GM19372 (cell line): ENCODE data around the gene UGP2.
A peak's percentile ranks its signal among the peaks of the same experiment; 100 is the strongest.
"Not testable (repeated sequence)": the region's sequence is repeated elsewhere in the genome, so short reads cannot be mapped to it uniquely, and the experiment has no call there.

Experiments
- ATAC-seq: cut with Tn5 transposase; IDR thresholded peaks from one replicate; pipeline ENCODE4 v1.9.1; 2021; ENCODE audit warnings: mild to moderate bottlenecking, low read depth, moderate library complexity; ENCODE audit not compliant: unreplicated experiment

The UGP2 gene

GRCh38 chr2:63888490-63889402 is 47.0 kb downstream of the UGP2 start:
- peak; percentile 79 for ATAC-seq

- ATAC-seq: no peak
Measured at GRCh38 chr2:63890678-63891077, 49.0 kb downstream of the UGP2 start.

- no peak for ATAC-seq
Measured at GRCh38 chr2:63891488-63892030, 49.9 kb downstream of the UGP2 start.

- no peak for ATAC-seq
Measured at GRCh38 chr2:63893163-63893562, 51.5 kb downstream of the UGP2 start.

GRCh38 chr2:63894167-63894566 is 52.5 kb downstream of the UGP2 start:
- no peak for ATAC-seq

GRCh38 chr2:63898839-63899238 is 57.1 kb downstream of the UGP2 start:
- ATAC-seq: no peak

- no peak for ATAC-seq
Measured at GRCh38 chr2:63899639-63900038, 57.9 kb downstream of the UGP2 start.

- no peak for ATAC-seq
Measured at GRCh38 chr2:63902149-63902548, 60.5 kb downstream of the UGP2 start.

- ATAC-seq: no peak
Measured at GRCh38 chr2:63903003-63903402, 61.3 kb downstream of the UGP2 start.

GRCh38 chr2:63914311-63914710 is 72.6 kb downstream of the UGP2 start:
- no peak for ATAC-seq

GRCh38 chr2:63926815-63927214 is 85.1 kb downstream of the UGP2 start:
- no peak for ATAC-seq

GRCh38 chr2:63932104-63932503 is 90.4 kb downstream of the UGP2 start:
- ATAC-seq: not testable (repeated sequence)
